ENCODE measurements around the gene KCNK1. TPM values are rescaled to one million over a fixed set of nuclear protein-coding genes. Genes with fewer than 3 reads are reported as not detected.

KCNK1 gene
- total RNA-seq, 1 experiment from 2014 or later = 13.3 TPM

- CTCF ChIA-PET = no interaction called here
- no peak for DNase-seq (ENCODE audit: low spot score)
- TF ChIP-seq TCF7 (CRISPR knock-in tag; IDR thresholded peaks at IDR 0.05; ENCODE audit: low read depth) = no peak
- TF ChIP-seq, protein P1, sequence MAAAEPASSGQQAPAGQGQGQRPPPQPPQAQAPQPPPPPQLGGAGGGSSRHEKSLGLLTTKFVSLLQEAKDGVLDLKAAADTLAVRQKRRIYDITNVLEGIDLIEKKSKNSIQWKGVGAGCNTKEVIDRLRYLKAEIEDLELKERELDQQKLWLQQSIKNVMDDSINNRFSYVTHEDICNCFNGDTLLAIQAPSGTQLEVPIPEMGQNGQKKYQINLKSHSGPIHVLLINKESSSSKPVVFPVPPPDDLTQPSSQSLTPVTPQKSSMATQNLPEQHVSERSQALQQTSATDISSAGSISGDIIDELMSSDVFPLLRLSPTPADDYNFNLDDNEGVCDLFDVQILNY (CRISPR knock-in tag; IDR thresholded peaks at IDR 0.05) = no peak
- TF ChIP-seq, protein P2, sequence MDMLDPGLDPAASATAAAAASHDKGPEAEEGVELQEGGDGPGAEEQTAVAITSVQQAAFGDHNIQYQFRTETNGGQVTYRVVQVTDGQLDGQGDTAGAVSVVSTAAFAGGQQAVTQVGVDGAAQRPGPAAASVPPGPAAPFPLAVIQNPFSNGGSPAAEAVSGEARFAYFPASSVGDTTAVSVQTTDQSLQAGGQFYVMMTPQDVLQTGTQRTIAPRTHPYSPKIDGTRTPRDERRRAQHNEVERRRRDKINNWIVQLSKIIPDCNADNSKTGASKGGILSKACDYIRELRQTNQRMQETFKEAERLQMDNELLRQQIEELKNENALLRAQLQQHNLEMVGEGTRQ (CRISPR knock-in tag; IDR thresholded peaks at IDR 0.05) = no peak
- no peak for TF ChIP-seq GTF2I (CRISPR knock-in tag; conservative IDR thresholded peaks at IDR 0.05)
- no peak for TF ChIP-seq SP1 (CRISPR knock-in tag; conservative IDR thresholded peaks at IDR 0.05)
- no peak for TF ChIP-seq PRDM15 (CRISPR knock-in tag; IDR thresholded peaks at IDR 0.05)
- TF ChIP-seq NFYB (CRISPR knock-in tag; conservative IDR thresholded peaks at IDR 0.05; ENCODE audit: low read depth) = no peak
- TF ChIP-seq, protein P3, sequence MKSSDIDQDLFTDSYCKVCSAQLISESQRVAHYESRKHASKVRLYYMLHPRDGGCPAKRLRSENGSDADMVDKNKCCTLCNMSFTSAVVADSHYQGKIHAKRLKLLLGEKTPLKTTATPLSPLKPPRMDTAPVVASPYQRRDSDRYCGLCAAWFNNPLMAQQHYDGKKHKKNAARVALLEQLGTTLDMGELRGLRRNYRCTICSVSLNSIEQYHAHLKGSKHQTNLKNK (CRISPR knock-in tag; IDR thresholded peaks at IDR 0.05) = no peak
- TF ChIP-seq CBFB (CRISPR knock-in tag; IDR thresholded peaks at IDR 0.05; ENCODE audit: low read depth) = no peak
- no peak for TF ChIP-seq ZNF425 (CRISPR knock-in tag; conservative IDR thresholded peaks at IDR 0.05)
- TF ChIP-seq SOX15 (CRISPR knock-in tag; IDR thresholded peaks at IDR 0.05) = no peak
- TF ChIP-seq, protein P4, sequence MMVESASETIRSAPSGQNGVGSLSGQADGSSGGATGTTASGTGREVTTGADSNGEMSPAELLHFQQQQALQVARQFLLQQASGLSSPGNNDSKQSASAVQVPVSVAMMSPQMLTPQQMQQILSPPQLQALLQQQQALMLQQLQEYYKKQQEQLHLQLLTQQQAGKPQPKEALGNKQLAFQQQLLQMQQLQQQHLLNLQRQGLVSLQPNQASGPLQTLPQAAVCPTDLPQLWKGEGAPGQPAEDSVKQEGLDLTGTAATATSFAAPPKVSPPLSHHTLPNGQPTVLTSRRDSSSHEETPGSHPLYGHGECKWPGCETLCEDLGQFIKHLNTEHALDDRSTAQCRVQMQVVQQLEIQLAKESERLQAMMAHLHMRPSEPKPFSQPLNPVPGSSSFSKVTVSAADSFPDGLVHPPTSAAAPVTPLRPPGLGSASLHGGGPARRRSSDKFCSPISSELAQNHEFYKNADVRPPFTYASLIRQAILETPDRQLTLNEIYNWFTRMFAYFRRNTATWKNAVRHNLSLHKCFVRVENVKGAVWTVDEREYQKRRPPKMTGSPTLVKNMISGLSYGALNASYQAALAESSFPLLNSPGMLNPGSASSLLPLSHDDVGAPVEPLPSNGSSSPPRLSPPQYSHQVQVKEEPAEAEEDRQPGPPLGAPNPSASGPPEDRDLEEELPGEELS (CRISPR knock-in tag; IDR thresholded peaks at IDR 0.05) = no peak
- TF ChIP-seq ZBTB21 (CRISPR knock-in tag; IDR thresholded peaks at IDR 0.05; ENCODE audit: borderline replicate concordance) = no peak
Measured at GRCh38 chr1:233640179-233640578, 26.3 kb downstream of the KCNK1 start.

DNA sequence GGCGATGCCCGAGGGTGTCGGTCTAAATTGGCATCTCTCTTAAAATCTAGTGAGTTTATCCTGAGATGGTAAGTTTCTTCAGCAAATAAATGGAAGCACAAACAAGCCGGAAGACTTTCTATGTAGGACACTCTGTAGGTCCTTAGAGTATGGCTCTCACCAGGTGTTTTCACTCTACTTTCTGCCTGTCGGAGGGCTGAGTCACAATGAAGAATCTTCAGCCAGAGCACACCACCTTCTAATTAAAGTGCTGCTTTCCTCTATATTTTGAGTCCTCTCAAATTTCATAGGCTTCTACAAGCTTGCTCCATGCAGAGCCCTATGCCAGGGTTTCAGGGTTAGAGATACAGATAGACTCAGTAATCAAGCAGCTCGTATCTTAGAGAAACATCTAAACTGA is 27.1 kb downstream of the KCNK1 start:
- H3K27ac Mint-ChIP-seq = no peak overlapping the region
- ATAC-seq = no peak
- no peak for DNase-seq (ENCODE audit: low spot score)
- peaks cover 31% of the 10 kb centered on the region for H3K36me3 Mint-ChIP-seq
- peaks cover 42% of the 10 kb centered on the region for H3K4me1 Mint-ChIP-seq
- no peak overlapping the region for H3K4me3 Mint-ChIP-seq
- H3K9me3 Mint-ChIP-seq = peaks cover 12% of the 10 kb centered on the region
- peaks cover 2% of the 10 kb centered on the region; the same call in 1 of the 2 replicates for H3K27me3 Mint-ChIP-seq (ENCODE audit: low read depth)
- CTCF ChIA-PET = no interaction called here
- POLR2A ChIA-PET = no interaction called here
- TF ChIP-seq CBFB (CRISPR knock-in tag; IDR thresholded peaks at IDR 0.05; ENCODE audit: low read depth) = no peak
- TF ChIP-seq, protein P5, sequence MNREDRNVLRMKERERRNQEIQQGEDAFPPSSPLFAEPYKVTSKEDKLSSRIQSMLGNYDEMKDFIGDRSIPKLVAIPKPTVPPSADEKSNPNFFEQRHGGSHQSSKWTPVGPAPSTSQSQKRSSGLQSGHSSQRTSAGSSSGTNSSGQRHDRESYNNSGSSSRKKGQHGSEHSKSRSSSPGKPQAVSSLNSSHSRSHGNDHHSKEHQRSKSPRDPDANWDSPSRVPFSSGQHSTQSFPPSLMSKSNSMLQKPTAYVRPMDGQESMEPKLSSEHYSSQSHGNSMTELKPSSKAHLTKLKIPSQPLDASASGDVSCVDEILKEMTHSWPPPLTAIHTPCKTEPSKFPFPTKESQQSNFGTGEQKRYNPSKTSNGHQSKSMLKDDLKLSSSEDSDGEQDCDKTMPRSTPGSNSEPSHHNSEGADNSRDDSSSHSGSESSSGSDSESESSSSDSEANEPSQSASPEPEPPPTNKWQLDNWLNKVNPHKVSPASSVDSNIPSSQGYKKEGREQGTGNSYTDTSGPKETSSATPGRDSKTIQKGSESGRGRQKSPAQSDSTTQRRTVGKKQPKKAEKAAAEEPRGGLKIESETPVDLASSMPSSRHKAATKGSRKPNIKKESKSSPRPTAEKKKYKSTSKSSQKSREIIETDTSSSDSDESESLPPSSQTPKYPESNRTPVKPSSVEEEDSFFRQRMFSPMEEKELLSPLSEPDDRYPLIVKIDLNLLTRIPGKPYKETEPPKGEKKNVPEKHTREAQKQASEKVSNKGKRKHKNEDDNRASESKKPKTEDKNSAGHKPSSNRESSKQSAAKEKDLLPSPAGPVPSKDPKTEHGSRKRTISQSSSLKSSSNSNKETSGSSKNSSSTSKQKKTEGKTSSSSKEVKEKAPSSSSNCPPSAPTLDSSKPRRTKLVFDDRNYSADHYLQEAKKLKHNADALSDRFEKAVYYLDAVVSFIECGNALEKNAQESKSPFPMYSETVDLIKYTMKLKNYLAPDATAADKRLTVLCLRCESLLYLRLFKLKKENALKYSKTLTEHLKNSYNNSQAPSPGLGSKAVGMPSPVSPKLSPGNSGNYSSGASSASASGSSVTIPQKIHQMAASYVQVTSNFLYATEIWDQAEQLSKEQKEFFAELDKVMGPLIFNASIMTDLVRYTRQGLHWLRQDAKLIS (CRISPR knock-in tag; IDR thresholded peaks at IDR 0.05; ENCODE audit: borderline replicate concordance) = no peak
- no peak for TF ChIP-seq ZNF671 (CRISPR knock-in tag; IDR thresholded peaks at IDR 0.05)
- no peak for TF ChIP-seq CTCF (IDR thresholded peaks at IDR 0.05)
- TF ChIP-seq JUN (CRISPR knock-in tag; IDR thresholded peaks at IDR 0.05) = no peak
- no peak for TF ChIP-seq FOXP1 (CRISPR knock-in tag; IDR thresholded peaks at IDR 0.05; ENCODE audit: borderline replicate concordance)
- TF ChIP-seq RELA (CRISPR knock-in tag; IDR thresholded peaks at IDR 0.05; ENCODE audit: borderline replicate concordance) = no peak
- TF ChIP-seq MXD4 (CRISPR knock-in tag; IDR thresholded peaks at IDR 0.05; ENCODE audit: borderline replicate concordance) = no peak

More at GRCh38 chr1:233640179-233640578, 26.3 kb downstream of the KCNK1 start:
- H3K4me3 Mint-ChIP-seq = no peak overlapping the region
- peaks cover 45% of the 10 kb centered on the region for H3K4me1 Mint-ChIP-seq
- POLR2A ChIA-PET = no interaction called here
- peaks cover 7% of the 10 kb centered on the region for H3K9me3 Mint-ChIP-seq
- H3K27me3 Mint-ChIP-seq (ENCODE audit: low read depth) = peaks cover 2% of the 10 kb centered on the region; the same call in 1 of the 2 replicates
- no peak for ATAC-seq
- peaks cover 26% of the 10 kb centered on the region for H3K36me3 Mint-ChIP-seq
- no peak overlapping the region for H3K27ac Mint-ChIP-seq
